WTC11 (cell line): ENCODE data around the gene PDE8B. TPM values are rescaled to one million over a fixed set of nuclear protein-coding genes. Genes with fewer than 3 reads are reported as not detected.

Source experiments
- ATAC-seq: fragments of 200-7000 bp; cut with Tn5 transposase; 2 replicates; pipeline ENCODE4 v1.10.0; 2021; ENCODE audit warnings: mild to moderate bottlenecking, moderate library complexity
- CTCF ChIA-PET: fragments of 300-600 bp; sonication (Branson Sonifier 250); formaldehyde crosslinking; loops from one replicate; lab custom pipeline; 2021; ENCODE audit warnings: antibody characterized with exemption; lab: Charles Lee
- POLR2A ChIA-PET: fragments of 350-600 bp; sonication (Branson Sonifier 250); formaldehyde crosslinking; loops from one replicate; lab custom pipeline; 2021; ENCODE audit warnings: antibody characterized with exemption; lab: Charles Lee
- DNase-seq: peaks from one replicate; pipeline ENCODE4 v3.0.0; 2021; ENCODE audit warnings: low spot score
- H3K27ac Mint-ChIP-seq: 2 replicates; pipeline ENCODE4 v1.8.0; 2021; ENCODE audit warnings: mixed read lengths
- H3K27me3 Mint-ChIP-seq: 2 replicates; pipeline ENCODE4 v1.8.0; 2021; ENCODE audit warnings: low read depth, mild to moderate bottlenecking, moderate library complexity, mixed read lengths
- H3K36me3 Mint-ChIP-seq: 2 replicates; pipeline ENCODE4 v1.8.0; 2021; ENCODE audit warnings: mixed read lengths
- H3K4me1 Mint-ChIP-seq: 2 replicates; pipeline ENCODE4 v1.8.0; 2022; ENCODE audit warnings: mixed read lengths
- H3K4me3 Mint-ChIP-seq: 2 replicates; pipeline ENCODE4 v1.8.0; 2021; ENCODE audit warnings: mild to moderate bottlenecking, moderate library complexity, mixed read lengths
- H3K9me3 Mint-ChIP-seq: 2 replicates; pipeline ENCODE4 v1.8.0; 2021; ENCODE audit warnings: mixed read lengths
- CBFB ChIP-seq: sonication (generic); formaldehyde crosslinking; IDR thresholded peaks from 2 replicates; pipeline ENCODE4 v1.8.1; 2022; ENCODE audit warnings: mild to moderate bottlenecking, low read depth, missing genetic modification reagents
- CTCF ChIP-seq: fragments of 200-600 bp; IDR thresholded peaks from 2 replicates; pipeline ENCODE4 v1.8.0; 2022; ENCODE audit warnings: antibody characterized with exemption
- E2F4 ChIP-seq: sonication (generic); formaldehyde crosslinking; IDR thresholded peaks from 2 replicates; pipeline ENCODE4 v1.8.1; 2022; ENCODE audit warnings: low read depth, mild to moderate bottlenecking, moderate library complexity, missing genetic modification reagents, borderline replicate concordance
- ESRRA ChIP-seq: sonication (generic); formaldehyde crosslinking; IDR thresholded peaks from 2 replicates; pipeline ENCODE4 v1.8.1; 2022; ENCODE audit warnings: mild to moderate bottlenecking, missing genetic modification reagents, borderline replicate concordance
- FOXJ3 ChIP-seq: sonication (generic); formaldehyde crosslinking; IDR thresholded peaks from 2 replicates; pipeline ENCODE4 v1.9.0; 2021; ENCODE audit warnings: missing genetic modification reagents, mild to moderate bottlenecking, borderline replicate concordance
- FOXP4 ChIP-seq: sonication (generic); formaldehyde crosslinking; IDR thresholded peaks from 2 replicates; pipeline ENCODE4 v1.8.0; 2022; ENCODE audit warnings: mild to moderate bottlenecking, missing genetic modification reagents
- GABPB1 ChIP-seq: sonication (generic); formaldehyde crosslinking; IDR thresholded peaks from 2 replicates; pipeline ENCODE4 v1.8.1; 2023; ENCODE audit warnings: mild to moderate bottlenecking, missing genetic modification reagents
- HMGA2 ChIP-seq: fragments of 250-450 bp; sonication (Bioruptor Pico); IDR thresholded peaks from 2 replicates; pipeline ENCODE4 v1.4.0; 2021; ENCODE audit warnings: mild to moderate bottlenecking, moderate library complexity
- MYBL2 ChIP-seq: sonication (generic); formaldehyde crosslinking; IDR thresholded peaks from 2 replicates; pipeline ENCODE4 v1.8.1; 2023; ENCODE audit warnings: mild to moderate bottlenecking, moderate library complexity, missing genetic modification reagents
- NFE2L1 ChIP-seq: sonication (generic); formaldehyde crosslinking; IDR thresholded peaks from 2 replicates; pipeline ENCODE4 v1.8.1; 2023; ENCODE audit warnings: missing genetic modification reagents
- NR2C2 ChIP-seq: sonication (generic); formaldehyde crosslinking; IDR thresholded peaks from 2 replicates; pipeline ENCODE4 v1.8.0; 2022; ENCODE audit warnings: mild to moderate bottlenecking, missing genetic modification reagents
- SMAD4 ChIP-seq: sonication (generic); formaldehyde crosslinking; IDR thresholded peaks from 2 replicates; pipeline ENCODE4 v1.8.0; 2022; ENCODE audit warnings: mild to moderate bottlenecking, missing genetic modification reagents
- SOX15 ChIP-seq: fragments of 250-450 bp; sonication (Bioruptor Pico); IDR thresholded peaks from 2 replicates; pipeline ENCODE4 v1.9.0; 2021; ENCODE audit warnings: mild to moderate bottlenecking
- SP1 ChIP-seq: sonication (generic); formaldehyde crosslinking; conservative IDR thresholded peaks from 2 replicates; pipeline ENCODE4 v1.8.1; 2022; ENCODE audit warnings: missing genetic modification reagents
- TCF7 ChIP-seq: sonication (generic); formaldehyde crosslinking; IDR thresholded peaks from 2 replicates; pipeline ENCODE4 v1.8.0; 2022; ENCODE audit warnings: mild to moderate bottlenecking, low read depth, missing genetic modification reagents, moderate library complexity
- TP53 ChIP-seq: sonication (generic); formaldehyde crosslinking; IDR thresholded peaks from 2 replicates; pipeline ENCODE4 v1.8.1; 2023; ENCODE audit warnings: mild to moderate bottlenecking, missing genetic modification reagents
- ZBTB21 ChIP-seq: sonication (generic); formaldehyde crosslinking; IDR thresholded peaks from 2 replicates; pipeline ENCODE4 v1.8.1; 2023; ENCODE audit warnings: mild to moderate bottlenecking, missing genetic modification reagents, borderline replicate concordance
- ZNF219 ChIP-seq: sonication (generic); formaldehyde crosslinking; IDR thresholded peaks from 2 replicates; pipeline ENCODE4 v1.8.0; 2023; ENCODE audit warnings: missing genetic modification reagents, mild to moderate bottlenecking, borderline replicate concordance
- ZNF232 ChIP-seq: sonication (generic); formaldehyde crosslinking; IDR thresholded peaks from 2 replicates; pipeline ENCODE4 v1.8.0; 2022; ENCODE audit warnings: mild to moderate bottlenecking, missing genetic modification reagents
- ZNF263 ChIP-seq: sonication (generic); formaldehyde crosslinking; IDR thresholded peaks from 2 replicates; pipeline ENCODE4 v1.8.1; 2022; ENCODE audit warnings: low read depth, mild to moderate bottlenecking, moderate library complexity, missing genetic modification reagents
- ZNF416 ChIP-seq: fragments of 250-450 bp; sonication (Bioruptor Pico); IDR thresholded peaks from 2 replicates; pipeline ENCODE4 v1.9.0; 2021; ENCODE audit warnings: mild to moderate bottlenecking, inconsistent platforms
- ZNF423 ChIP-seq: fragments of 250-450 bp; sonication (Bioruptor Pico); IDR thresholded peaks from 2 replicates; pipeline ENCODE4 v2.1.2; 2022; ENCODE audit warnings: mild to moderate bottlenecking, moderate library complexity
- total RNA-seq: library from RNA; stranded (reverse); gene quantifications from 3 replicates; pipeline ENCODE4 v1.2.3, GENCODE V29; 2021
- TF ChIP-seq, protein P1 (sequence below): fragments of 250-450 bp; sonication (Bioruptor Pico); conservative IDR thresholded peaks from 2 replicates; pipeline ENCODE4 v1.9.0; 2021; ENCODE audit warnings: mild to moderate bottlenecking
- TF ChIP-seq, protein P2 (sequence below): sonication (generic); formaldehyde crosslinking; IDR thresholded peaks from 2 replicates; pipeline ENCODE4 v1.8.0; 2023; ENCODE audit warnings: mild to moderate bottlenecking, missing genetic modification reagents
- TF ChIP-seq, protein P3 (sequence below): fragments of 250-450 bp; sonication (Bioruptor Pico); IDR thresholded peaks from 2 replicates; pipeline ENCODE4 v1.9.0; 2021; ENCODE audit warnings: moderate library complexity, mild to moderate bottlenecking, inconsistent platforms, borderline replicate concordance
- TF ChIP-seq, protein P4 (sequence below): sonication (generic); formaldehyde crosslinking; IDR thresholded peaks from 2 replicates; pipeline ENCODE4 v1.8.1; 2022; ENCODE audit warnings: mild to moderate bottlenecking, moderate library complexity, missing genetic modification reagents

Gene PDE8B
- total RNA-seq, 1 experiment from 2014 or later, result 0.31 TPM

DNA sequence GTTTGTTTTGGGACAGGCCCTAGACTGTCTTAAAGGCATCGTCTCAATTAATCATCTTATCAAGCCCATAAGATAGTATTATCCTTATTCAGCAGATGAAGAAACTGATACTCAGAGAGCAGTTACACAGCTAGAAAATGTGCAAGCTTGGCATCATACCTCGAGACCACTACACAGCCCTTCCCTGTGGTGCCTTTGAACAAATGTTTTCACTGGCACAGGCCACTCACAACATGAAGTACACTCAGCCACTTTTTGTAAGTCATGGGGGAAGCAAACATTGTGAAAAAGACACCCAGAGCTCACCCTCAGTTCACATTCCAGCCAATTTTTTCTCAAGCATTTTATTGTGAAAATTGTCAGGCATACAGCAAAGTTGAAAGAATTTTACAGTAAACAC is 159.1 kb downstream of the PDE8B start:
- POLR2A ChIA-PET, result no interaction called here
- no peak overlapping the region for H3K27ac Mint-ChIP-seq
- H3K4me3 Mint-ChIP-seq, result no peak overlapping the region
- no peaks in the 10 kb centered on the region for H3K36me3 Mint-ChIP-seq
- DNase-seq (no peak), ATAC-seq (no peak)
- no peaks in the 10 kb centered on the region for H3K4me1 Mint-ChIP-seq
- CTCF ChIA-PET, result no interaction called here
- no peaks in the 10 kb centered on the region for H3K9me3 Mint-ChIP-seq
- TF ChIP-seq CBFB (CRISPR knock-in tag) (no peak), ZNF416 (CRISPR knock-in tag) (no peak), HMGA2 (CRISPR knock-in tag) (no peak), TCF7 (CRISPR knock-in tag) (no peak), ESRRA (CRISPR knock-in tag) (no peak), NR2C2 (CRISPR knock-in tag) (no peak), ZNF423 (no peak), TP53 (CRISPR knock-in tag) (no peak), MYBL2 (no peak), ZNF232 (no peak), ZNF263 (CRISPR knock-in tag) (no peak), ZNF219 (CRISPR knock-in tag) (no peak), NFE2L1 (CRISPR knock-in tag) (no peak), ZBTB21 (CRISPR knock-in tag) (no peak), SMAD4 (CRISPR knock-in tag) (no peak), FOXP4 (CRISPR knock-in tag) (no peak), E2F4 (no peak), SOX15 (CRISPR knock-in tag) (no peak)
- TF ChIP-seq, protein P1, sequence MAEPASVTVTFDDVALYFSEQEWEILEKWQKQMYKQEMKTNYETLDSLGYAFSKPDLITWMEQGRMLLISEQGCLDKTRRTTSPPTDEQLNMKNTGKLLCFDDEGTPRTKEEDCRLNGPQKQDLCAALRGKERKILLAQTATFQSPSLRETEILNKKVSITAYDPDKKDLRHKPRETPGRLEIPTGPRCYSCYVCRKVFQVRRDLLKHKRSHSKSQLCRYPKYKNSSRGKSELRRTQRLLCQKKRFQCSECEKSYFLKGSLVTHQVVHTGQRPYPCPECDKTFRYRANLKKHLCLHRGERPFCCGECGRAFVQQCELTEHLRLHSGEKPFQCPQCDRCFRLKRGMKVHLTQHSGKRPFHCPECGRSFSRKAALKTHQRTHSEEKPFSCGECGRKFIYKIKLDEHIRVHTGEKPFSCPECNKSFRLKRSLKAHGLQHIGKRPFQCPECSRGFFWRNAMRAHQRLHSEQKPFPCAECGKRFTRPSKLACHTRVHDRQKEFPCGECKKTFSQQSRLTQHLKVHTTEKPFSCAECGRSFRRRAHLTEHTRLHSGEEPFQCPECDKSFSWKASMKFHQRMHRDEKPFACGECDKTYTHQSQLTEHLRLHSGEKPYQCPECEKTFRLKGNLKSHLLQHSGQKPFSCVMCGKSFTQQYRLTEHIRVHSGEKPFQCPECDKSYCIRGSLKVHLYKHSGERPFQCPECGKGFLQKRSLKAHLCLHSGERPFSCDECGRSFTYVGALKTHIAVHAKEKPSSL (CRISPR knock-in tag), result no peak
- TF ChIP-seq, protein P2, sequence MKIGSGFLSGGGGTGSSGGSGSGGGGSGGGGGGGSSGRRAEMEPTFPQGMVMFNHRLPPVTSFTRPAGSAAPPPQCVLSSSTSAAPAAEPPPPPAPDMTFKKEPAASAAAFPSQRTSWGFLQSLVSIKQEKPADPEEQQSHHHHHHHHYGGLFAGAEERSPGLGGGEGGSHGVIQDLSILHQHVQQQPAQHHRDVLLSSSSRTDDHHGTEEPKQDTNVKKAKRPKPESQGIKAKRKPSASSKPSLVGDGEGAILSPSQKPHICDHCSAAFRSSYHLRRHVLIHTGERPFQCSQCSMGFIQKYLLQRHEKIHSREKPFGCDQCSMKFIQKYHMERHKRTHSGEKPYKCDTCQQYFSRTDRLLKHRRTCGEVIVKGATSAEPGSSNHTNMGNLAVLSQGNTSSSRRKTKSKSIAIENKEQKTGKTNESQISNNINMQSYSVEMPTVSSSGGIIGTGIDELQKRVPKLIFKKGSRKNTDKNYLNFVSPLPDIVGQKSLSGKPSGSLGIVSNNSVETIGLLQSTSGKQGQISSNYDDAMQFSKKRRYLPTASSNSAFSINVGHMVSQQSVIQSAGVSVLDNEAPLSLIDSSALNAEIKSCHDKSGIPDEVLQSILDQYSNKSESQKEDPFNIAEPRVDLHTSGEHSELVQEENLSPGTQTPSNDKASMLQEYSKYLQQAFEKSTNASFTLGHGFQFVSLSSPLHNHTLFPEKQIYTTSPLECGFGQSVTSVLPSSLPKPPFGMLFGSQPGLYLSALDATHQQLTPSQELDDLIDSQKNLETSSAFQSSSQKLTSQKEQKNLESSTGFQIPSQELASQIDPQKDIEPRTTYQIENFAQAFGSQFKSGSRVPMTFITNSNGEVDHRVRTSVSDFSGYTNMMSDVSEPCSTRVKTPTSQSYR (CRISPR knock-in tag), result no peak
- H3K27me3 Mint-ChIP-seq, result no peaks in the 10 kb centered on the region

- H3K9me3 Mint-ChIP-seq, result no peaks in the 10 kb centered on the region
- TF ChIP-seq ZNF416 (CRISPR knock-in tag) (no peak), CTCF (no peak), FOXJ3 (CRISPR knock-in tag) (no peak), GABPB1 (CRISPR knock-in tag) (no peak), SP1 (no peak), ZBTB21 (CRISPR knock-in tag) (no peak), CBFB (CRISPR knock-in tag) (no peak), TCF7 (CRISPR knock-in tag) (no peak)
- TF ChIP-seq, protein P3, sequence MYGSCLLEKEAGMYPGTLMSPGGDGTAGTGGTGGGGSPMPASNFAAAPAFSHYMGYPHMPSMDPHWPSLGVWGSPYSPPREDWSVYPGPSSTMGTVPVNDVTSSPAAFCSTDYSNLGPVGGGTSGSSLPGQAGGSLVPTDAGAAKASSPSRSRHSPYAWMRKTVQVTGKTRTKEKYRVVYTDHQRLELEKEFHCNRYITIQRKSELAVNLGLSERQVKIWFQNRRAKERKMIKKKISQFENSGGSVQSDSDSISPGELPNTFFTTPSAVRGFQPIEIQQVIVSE (CRISPR knock-in tag), result no peak
- TF ChIP-seq, protein P4, sequence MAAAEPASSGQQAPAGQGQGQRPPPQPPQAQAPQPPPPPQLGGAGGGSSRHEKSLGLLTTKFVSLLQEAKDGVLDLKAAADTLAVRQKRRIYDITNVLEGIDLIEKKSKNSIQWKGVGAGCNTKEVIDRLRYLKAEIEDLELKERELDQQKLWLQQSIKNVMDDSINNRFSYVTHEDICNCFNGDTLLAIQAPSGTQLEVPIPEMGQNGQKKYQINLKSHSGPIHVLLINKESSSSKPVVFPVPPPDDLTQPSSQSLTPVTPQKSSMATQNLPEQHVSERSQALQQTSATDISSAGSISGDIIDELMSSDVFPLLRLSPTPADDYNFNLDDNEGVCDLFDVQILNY, result no peak
Measured at GRCh38 chr5:77374686-77375085, 164.2 kb downstream of the PDE8B start.

More at GRCh38 chr5:77374686-77375085, 164.2 kb downstream of the PDE8B start:
- DNase-seq, result no peak
- H3K27ac Mint-ChIP-seq, result no peak overlapping the region
- no peaks in the 10 kb centered on the region for H3K27me3 Mint-ChIP-seq
- H3K4me1 Mint-ChIP-seq, result peaks cover 29% of the 10 kb centered on the region
- no peak overlapping the region for H3K4me3 Mint-ChIP-seq
- POLR2A ChIA-PET, result no interaction called here
- ATAC-seq, result no peak
- H3K36me3 Mint-ChIP-seq, result no peaks in the 10 kb centered on the region
- CTCF ChIA-PET, result interaction anchor here (1.2 kb wide), 1 partner anchor 245 kb away, joined by 3 read pairs; no protein-coding TSS in a partner anchor
